NCI-H748 (cell line): ENCODE results near the gene MID1IP1.

Experiments used
- DNase-seq: peaks from one replicate; lab custom pipeline; 2025; ENCODE audit not compliant: unreplicated experiment; lab: John Stamatoyannopoulos, UW

MID1IP1 gene

GRCh38 chrX:38800981-38801845 is at the start of gene MID1IP1:
Gene MID1IP1 (plus strand): TSS chrX:38801459. CDS start chrX:38804947, 3,488 bp downstream.
- DNase-seq = peak; percentile 97

- peak; percentile 76 for DNase-seq
Measured at GRCh38 chrX:38754102-38754790, 47.0 kb upstream of the MID1IP1 start.

- DNase-seq = peak; percentile 67
Measured at GRCh38 chrX:38754818-38755718, 46.2 kb upstream of the MID1IP1 start.

GRCh38 chrX:38760883-38761282 is 40.4 kb upstream of the MID1IP1 start:
- DNase-seq = no peak

- peak; percentile 73 for DNase-seq
Measured at GRCh38 chrX:38768079-38768478, 33.2 kb upstream of the MID1IP1 start.

GRCh38 chrX:38770152-38770551 is 31.1 kb upstream of the MID1IP1 start:
- no peak for DNase-seq

GRCh38 chrX:38774249-38774648 is 27.0 kb upstream of the MID1IP1 start:
- DNase-seq = no peak

GRCh38 chrX:38796946-38797345 is 4.3 kb upstream of the MID1IP1 start:
- DNase-seq = no peak

- no peak for DNase-seq
Measured at GRCh38 chrX:38798956-38799355, 2.3 kb upstream of the MID1IP1 start.

- no peak for DNase-seq
Measured at GRCh38 chrX:38799995-38800580, 1.2 kb upstream of the MID1IP1 start.

- DNase-seq = no peak
Measured at GRCh38 chrX:38803243-38803587, 2.0 kb downstream of the MID1IP1 start.

- peak; percentile 94 for DNase-seq
Measured at GRCh38 chrX:38803588-38804431, 2.6 kb downstream of the MID1IP1 start.

- DNase-seq = no peak
Measured at GRCh38 chrX:38804432-38804681, 3.1 kb downstream of the MID1IP1 start.

GRCh38 chrX:38804682-38805431 is 3.6 kb downstream of the MID1IP1 start:
- DNase-seq = peak; percentile 65

GRCh38 chrX:38805432-38806389 is 4.5 kb downstream of the MID1IP1 start:
- DNase-seq = peak; percentile 82

- DNase-seq = peak; percentile 20
Measured at GRCh38 chrX:38806875-38807621, 5.8 kb downstream of the MID1IP1 start.

GRCh38 chrX:38807873-38808272 is 6.6 kb downstream of the MID1IP1 start:
- peak; percentile 6 for DNase-seq
